Neutrophil (primary cell): ENCODE results near the gene GAPT.

ENCODE experiments used
- H3K27ac ChIP-seq: fragments of 200-600 bp; sonication (generic); 2 replicates; pipeline ENCODE4 v1.5.1; 2016; ENCODE audit warnings: mild to moderate bottlenecking, moderate library complexity
- H3K27me3 ChIP-seq: fragments of 200-600 bp; sonication (generic); 2 replicates; pipeline ENCODE4 v1.6.0; 2016; ENCODE audit warnings: mild to moderate bottlenecking
- H3K36me3 ChIP-seq: fragments of 200-600 bp; sonication (generic); 2 replicates; pipeline ENCODE4 v1.5.1; 2017
- H3K4me1 ChIP-seq, 2 experiments: fragments of 200-600 bp in 1 of 2; sonication (generic) in 1 of 2; 1 replicate in 1 of 2; 2 replicates in 1 of 2; pipeline versions ENCODE4 v1.5.1 to v1.6.1; 2013 to 2016; ENCODE audit warnings: low read depth in 1 of 2, low read length in 1 of 2, mild to moderate bottlenecking in 1 of 2, moderate library complexity in 1 of 2; ENCODE audit not compliant: control insufficient read depth in 1 of 2, insufficient read depth in 1 of 2
- H3K4me3 ChIP-seq, 2 experiments: fragments of 200-600 bp in 1 of 2; sonication (generic) in 1 of 2; 1 replicate in 1 of 2; 2 replicates in 1 of 2; pipeline ENCODE4 v1.5.1; 2013 to 2016; ENCODE audit warnings: low read depth in 1 of 2, low read length in 1 of 2, mild to moderate bottlenecking in 1 of 2, moderate library complexity in 1 of 2
- H3K9me3 ChIP-seq: fragments of 200-600 bp; sonication (generic); 2 replicates; pipeline ENCODE4 v1.5.1; 2016
- TF ChIP-seq, protein P1 (sequence below): fragments of 200-600 bp; sonication (generic); IDR thresholded peaks from 2 replicates; pipeline ENCODE4 v1.5.1; 2016; ENCODE audit warnings: antibody characterized with exemption

GAPT gene

DNA sequence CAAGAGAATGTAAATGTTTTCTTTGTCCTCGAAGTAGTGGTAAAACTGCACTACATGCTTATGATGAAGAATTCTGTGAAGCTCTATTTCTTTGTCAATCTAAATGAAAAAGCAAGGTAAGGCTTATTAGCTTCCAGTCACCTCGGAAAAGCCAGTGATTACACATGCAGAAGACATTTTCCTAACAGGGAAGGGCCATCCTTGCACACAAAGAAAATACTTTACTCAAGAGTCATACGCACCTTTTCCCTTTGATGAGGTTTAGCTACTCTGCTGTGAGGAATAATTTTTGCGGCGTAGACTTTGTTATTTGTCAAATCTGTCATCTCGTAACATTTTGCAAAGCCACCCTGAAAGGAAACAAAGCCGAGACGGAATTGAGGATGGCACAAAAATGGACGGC, 32.5 kb upstream of the GAPT start:
- Histone ChIP-seq H3K4me3 (peak overlapping the region; percentile 79 to 98), H3K9me3 (no peaks in the 10 kb centered on the region), H3K27me3 (peaks cover 38% of the 10 kb centered on the region), H3K36me3 (no peaks in the 10 kb centered on the region), H3K4me1 (peaks cover 10 to 16% of the 10 kb centered on the region in 2 experiments), H3K27ac (no peak overlapping the region)
- TF ChIP-seq, protein P1, sequence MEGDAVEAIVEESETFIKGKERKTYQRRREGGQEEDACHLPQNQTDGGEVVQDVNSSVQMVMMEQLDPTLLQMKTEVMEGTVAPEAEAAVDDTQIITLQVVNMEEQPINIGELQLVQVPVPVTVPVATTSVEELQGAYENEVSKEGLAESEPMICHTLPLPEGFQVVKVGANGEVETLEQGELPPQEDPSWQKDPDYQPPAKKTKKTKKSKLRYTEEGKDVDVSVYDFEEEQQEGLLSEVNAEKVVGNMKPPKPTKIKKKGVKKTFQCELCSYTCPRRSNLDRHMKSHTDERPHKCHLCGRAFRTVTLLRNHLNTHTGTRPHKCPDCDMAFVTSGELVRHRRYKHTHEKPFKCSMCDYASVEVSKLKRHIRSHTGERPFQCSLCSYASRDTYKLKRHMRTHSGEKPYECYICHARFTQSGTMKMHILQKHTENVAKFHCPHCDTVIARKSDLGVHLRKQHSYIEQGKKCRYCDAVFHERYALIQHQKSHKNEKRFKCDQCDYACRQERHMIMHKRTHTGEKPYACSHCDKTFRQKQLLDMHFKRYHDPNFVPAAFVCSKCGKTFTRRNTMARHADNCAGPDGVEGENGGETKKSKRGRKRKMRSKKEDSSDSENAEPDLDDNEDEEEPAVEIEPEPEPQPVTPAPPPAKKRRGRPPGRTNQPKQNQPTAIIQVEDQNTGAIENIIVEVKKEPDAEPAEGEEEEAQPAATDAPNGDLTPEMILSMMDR: no peak

DNA sequence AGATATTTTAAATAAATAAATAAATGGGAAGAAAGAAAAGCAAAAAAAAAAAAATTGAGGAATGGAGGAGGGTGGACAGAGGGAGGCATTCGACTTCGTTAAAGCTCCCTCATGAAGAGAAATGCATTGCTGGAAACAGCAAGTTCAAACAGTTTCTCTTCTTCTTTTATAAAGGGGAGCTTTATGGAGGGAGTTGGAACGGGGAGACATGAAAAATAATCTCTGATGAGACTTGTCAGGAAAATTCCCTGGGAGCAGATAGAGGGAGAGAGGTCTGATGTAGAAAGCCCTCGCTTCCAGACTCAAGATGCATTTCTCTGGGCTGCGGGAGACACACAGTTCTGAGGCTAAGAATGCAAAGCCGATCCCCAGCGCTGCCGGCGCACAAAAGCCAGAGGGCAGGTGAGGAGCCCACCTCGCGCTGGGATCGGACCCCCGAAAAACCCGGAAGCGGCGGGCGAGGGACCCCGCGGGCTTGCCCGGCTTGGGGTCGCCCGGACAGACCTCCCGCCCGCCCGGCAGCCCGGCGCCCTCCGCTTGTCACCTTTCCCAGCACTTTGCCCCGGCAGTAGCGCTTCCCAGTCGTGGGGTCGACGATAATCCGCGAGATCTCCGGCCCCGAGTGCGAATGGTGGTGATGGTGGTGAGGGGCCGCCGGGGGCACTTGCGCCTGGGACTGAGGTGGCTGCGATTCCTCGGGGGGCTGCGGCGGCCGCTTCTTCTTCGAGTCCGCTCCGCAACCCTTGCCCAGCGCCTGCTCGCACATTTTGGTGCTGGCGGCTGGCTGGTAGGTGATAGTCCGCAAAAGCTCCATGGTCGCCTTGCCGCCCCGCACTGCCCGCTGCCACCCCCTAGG, 31.9 kb upstream of the GAPT start:
- Histone ChIP-seq H3K4me1 (peaks cover 10 to 16% of the 10 kb centered on the region in 2 experiments), H3K27me3 (peaks cover 38% of the 10 kb centered on the region), H3K36me3 (no peaks in the 10 kb centered on the region), H3K27ac (peak overlapping the region; percentile 89), H3K9me3 (no peaks in the 10 kb centered on the region), H3K4me3 (peak overlapping the region; percentile 79 to 98)
- TF ChIP-seq, protein P1: no peak

DNA sequence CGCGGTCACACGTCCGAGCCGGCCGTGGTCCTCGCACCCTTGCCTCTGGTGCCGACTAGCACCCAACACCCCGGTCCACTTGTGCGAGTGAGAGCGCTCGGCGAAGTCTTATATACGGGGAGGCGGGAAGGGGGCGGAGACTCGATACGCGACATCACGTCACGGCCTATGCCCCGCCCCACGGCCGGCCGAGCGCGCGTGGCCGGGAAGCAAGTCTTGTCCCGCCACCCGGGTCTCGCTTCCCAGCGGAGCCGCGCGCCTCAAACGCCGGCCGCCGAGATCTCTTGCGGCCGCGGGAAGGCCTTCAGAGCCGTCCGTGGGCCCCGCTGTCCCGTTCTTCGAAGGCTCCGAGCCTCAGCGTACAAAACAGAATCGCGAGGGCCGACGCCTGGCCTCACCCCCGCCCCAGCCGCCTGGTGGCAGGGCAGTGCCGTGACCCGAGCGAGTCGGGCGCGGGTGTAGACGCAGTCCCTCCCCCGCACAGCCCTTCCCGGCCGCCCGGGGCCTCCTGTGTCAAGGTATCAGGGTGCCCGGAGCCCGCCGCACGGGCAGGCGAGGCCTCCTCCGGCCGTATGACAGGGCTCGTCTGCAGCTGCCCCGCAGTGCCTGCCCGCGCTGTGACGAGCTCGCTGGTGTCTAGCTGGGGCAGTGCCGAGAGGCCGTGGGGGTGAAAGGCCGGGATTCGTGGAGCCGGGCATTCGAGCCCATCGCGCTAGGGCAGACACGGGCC, 31.1 kb upstream of the GAPT start, which contains the start of gene PLK2:
TSS of gene PLK2 (minus strand) at position 85 of the 730 bp plus-strand sequence. CDS start 127 bp downstream, outside the sequence.
- H3K36me3 ChIP-seq: no peaks in the 10 kb centered on the region
- H3K4me3 ChIP-seq: peak within 1 kb of the TSS; percentile 79 to 98
- no peaks in the 10 kb centered on the region for H3K9me3 ChIP-seq
- H3K27ac ChIP-seq: peak within 1 kb of the TSS; percentile 89
- peaks cover 38% of the 10 kb centered on the region for H3K27me3 ChIP-seq
- peaks cover 10 to 16% of the 10 kb centered on the region in 2 experiments for H3K4me1 ChIP-seq
- TF ChIP-seq, protein P1: peak; percentile 78

DNA sequence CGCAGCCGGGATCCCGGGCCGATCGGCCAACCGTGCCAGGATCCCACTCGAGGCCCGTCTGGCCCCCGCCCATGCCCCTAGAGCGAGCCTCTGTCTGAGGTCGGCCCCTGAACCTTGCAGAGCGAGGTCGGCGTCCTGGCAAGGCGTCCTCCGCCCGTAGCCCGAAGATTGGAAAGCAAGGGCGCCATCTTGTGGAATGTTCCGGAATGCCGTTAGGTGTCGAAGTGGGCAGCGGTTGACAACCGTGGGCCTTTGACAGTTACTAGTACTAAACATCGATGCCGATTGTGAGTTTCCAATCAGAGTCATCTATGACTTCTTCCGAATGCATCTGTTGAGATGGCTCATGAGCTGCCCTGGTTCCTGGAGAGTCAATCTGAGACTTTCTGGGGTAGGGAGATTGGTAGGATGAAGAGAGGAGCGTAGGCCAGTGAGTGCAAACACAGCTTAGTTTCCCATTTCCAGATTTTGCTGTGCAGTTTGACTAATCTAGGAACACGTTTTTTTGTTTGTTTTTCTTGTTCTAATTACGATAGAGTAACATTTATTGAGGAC, 30.4 kb upstream of the GAPT start:
- Histone ChIP-seq H3K27me3 (peaks cover 38% of the 10 kb centered on the region), H3K27ac (peak overlapping the region; percentile 89), H3K4me1 (peaks cover 10 to 16% of the 10 kb centered on the region in 2 experiments), H3K9me3 (no peaks in the 10 kb centered on the region), H3K36me3 (no peaks in the 10 kb centered on the region), H3K4me3 (peak overlapping the region; percentile 79 to 98)
- TF ChIP-seq, protein P1: peak; percentile 75

DNA sequence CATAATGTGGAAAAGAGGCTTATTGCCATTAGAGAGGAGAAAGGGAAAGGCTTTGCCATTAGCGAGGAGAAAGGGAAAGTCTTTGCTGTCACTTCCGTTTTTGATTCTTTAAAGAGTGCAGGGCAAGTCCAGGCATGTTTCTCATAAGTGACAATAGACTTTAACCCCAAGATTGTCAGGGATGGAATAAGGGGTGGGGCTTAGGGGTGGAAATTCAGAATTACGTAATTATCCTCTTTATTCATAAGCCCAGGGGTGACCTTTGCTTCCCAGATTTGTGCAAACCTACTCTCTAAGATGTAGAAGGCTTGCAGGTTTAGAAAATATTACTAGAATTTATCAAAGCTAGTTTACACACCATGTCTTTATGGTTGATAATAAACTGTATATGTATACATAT, 29.1 kb upstream of the GAPT start:
- Histone ChIP-seq H3K4me1 (peaks cover 10 to 16% of the 10 kb centered on the region in 2 experiments), H3K27me3 (peaks cover 27% of the 10 kb centered on the region), H3K36me3 (no peaks in the 10 kb centered on the region), H3K9me3 (no peaks in the 10 kb centered on the region), H3K4me3 (no peak overlapping the region), H3K27ac (no peak overlapping the region)
- TF ChIP-seq, protein P1: no peak
